ENCODE results near the gene ASCL1.

ASCL1 gene

DNA sequence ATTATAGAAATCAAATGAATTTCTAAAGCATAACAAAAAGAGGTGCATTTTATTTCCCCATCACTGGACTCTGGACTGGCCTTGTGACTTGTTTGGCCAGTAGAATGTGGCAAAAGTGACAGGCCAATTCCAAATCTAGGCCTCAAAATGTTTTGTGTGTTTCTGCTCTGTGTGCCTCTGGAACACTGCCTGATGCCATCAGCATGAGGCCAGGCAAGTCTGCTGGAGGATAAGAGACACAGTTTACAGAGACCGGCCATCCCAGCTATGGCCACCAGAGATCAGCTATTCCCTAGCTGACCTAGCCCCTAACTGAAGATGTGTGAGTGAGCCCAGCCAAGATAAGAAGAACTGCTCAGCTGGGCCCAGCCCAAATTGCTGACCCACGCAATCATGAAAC is 32.9 kb downstream of the ASCL1 start:
- no peak for DNase-seq (ENCODE audit: low spot score)
- TF ChIP-seq CTCF (IDR thresholded peaks at IDR 0.05; ENCODE audit: extremely low read depth, missing control alignments): no peak

GRCh38 chr12:102992297-102992696 is 34.8 kb downstream of the ASCL1 start:
- DNase-seq (ENCODE audit: low spot score): peak; percentile 34
- TF ChIP-seq CTCF (IDR thresholded peaks at IDR 0.05; ENCODE audit: extremely low read depth, missing control alignments): no peak

DNA sequence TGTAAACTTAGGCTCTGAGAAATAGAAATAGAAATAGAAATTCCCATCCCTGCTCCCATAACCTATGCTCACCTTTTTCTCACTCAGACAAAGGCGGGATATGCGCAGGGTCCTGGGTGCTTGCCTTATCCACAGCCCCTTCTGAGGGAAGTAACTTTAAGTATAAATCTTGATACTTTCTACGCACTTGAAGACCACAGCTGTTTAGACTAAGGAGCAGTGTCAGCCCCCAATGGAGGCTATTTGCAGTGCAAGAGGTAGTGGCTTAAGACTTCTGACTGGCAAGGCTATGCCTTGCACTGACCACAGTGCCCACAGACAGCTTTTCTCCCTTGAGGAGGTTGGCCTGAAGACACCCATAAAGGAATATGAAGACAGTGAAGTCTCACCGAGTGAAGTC is 35.2 kb downstream of the ASCL1 start:
- no peak for TF ChIP-seq CTCF (IDR thresholded peaks at IDR 0.05; ENCODE audit: extremely low read depth, missing control alignments)
- no peak for DNase-seq (ENCODE audit: low spot score)

DNA sequence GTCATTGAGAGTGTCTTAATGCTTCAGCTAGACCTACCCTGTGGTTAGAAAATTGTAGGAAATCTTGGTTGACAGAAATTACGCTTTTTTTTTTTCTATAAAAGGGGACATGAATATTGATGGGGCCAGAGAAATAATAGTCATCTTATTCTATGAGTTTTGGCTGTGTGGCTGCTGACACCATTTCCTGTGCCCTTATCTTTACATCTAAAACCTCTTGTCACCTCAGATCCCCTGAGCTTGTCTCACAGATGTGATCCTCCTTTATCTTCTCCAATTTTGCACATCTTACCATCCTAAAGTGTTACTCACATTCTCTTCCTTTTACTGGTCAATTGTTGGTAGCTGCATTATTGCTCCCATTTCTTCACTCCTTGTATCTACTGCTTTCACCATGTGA is 36.1 kb downstream of the ASCL1 start:
- TF ChIP-seq CTCF (IDR thresholded peaks at IDR 0.05; ENCODE audit: extremely low read depth, missing control alignments): no peak

DNA sequence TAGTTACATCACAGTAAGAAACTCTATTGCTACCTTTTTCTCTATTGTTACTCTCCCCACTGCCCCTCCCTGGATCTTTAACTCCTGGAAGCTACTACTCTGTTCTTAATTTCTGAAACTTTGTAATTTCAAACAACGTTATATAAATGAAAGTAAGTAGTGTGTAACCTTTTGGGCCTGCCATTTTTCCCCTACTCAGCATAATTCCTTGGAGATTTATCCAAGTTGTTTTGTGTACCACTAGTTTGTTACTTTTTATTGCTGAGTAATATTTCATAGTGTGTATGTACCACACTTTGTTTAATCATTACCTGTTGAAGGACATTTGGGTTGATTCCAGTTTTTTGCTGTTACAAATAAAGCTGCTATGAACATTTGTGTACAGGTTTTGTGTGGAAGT is 37.9 kb downstream of the ASCL1 start:
- DNase-seq (ENCODE audit: low spot score): no peak
- TF ChIP-seq CTCF (IDR thresholded peaks at IDR 0.05; ENCODE audit: extremely low read depth, missing control alignments): no peak

More for the DNA sequence above, 36.1 kb downstream of the ASCL1 start:
- no peak for DNase-seq (ENCODE audit: low spot score)
